ENCODE measurements around the gene THEMIS2. TPM values are rescaled to one million over a fixed set of nuclear protein-coding genes. Genes with fewer than 3 reads are reported as not detected.
A peak's percentile ranks its signal among the peaks of the same experiment; 100 is the strongest.

THEMIS2 gene
- total and polyA plus RNA-seq, 10 of the 15 experiments (the other 5 are each of a cell fraction or from before 2014, with no cell fraction given), result 9.1 to 114 (median 38.3) TPM

DNA sequence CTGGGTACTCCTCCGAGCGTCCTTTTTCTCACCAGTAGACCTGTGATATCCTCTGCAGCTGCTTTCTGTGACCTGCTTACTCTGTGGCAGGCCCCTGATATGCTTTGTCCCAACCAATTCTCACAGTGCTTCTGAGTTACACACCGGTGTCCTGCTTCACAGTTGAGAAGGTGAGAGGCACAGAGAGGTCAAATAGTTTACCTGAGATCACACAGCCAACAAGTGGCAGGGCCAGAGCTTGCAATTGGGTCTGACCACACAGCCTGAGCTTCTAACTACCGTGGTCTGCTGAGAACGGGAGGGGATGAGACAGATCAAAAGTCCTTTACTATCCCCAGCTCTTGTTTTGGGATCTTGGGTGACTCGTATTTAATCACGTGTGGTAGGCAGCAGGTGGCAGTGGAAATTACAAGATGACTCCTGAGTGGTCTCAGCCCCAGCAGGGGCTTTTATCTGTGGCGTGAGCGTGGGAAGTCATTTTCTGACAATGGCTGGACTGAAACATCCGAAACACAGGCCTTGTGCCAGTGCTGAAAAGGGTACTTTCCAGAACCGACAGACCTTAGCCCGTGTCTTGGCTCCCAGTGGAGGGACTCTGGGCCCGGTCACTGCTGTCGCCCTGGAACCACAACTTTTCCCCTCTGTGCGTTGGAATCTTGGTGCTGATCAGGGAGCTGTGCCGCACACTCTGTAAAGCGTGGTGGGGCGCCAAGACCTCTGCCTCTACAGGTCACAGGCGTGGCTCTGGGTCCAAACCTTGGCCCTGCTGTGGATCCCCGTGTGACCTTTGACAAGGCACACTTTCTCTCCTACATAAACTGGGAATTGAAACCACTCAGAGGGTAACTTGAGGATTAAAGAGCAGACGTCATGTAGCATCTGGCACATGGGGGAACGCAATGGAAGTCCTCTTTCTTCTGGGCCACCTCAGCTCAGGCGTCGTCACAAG, 11.9 kb downstream of the THEMIS2 start (continued):
- TF ChIP-seq, protein P1, sequence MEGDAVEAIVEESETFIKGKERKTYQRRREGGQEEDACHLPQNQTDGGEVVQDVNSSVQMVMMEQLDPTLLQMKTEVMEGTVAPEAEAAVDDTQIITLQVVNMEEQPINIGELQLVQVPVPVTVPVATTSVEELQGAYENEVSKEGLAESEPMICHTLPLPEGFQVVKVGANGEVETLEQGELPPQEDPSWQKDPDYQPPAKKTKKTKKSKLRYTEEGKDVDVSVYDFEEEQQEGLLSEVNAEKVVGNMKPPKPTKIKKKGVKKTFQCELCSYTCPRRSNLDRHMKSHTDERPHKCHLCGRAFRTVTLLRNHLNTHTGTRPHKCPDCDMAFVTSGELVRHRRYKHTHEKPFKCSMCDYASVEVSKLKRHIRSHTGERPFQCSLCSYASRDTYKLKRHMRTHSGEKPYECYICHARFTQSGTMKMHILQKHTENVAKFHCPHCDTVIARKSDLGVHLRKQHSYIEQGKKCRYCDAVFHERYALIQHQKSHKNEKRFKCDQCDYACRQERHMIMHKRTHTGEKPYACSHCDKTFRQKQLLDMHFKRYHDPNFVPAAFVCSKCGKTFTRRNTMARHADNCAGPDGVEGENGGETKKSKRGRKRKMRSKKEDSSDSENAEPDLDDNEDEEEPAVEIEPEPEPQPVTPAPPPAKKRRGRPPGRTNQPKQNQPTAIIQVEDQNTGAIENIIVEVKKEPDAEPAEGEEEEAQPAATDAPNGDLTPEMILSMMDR (IDR thresholded peaks at IDR 0.05 in 2 of 3, conservative IDR thresholded peaks at IDR 0.05 in 1 of 3; ENCODE audit: control insufficient read depth in 2 of 3, extremely low read depth in 1 of 3, insufficient read depth in 1 of 3, low read depth in 3 of 3, low read length in 3 of 3), result no peak; a peak in 1 of 6 replicates
- peak; percentile 28; the same call in 1 of the 2 replicates for TF ChIP-seq BCL11A (IDR thresholded peaks at IDR 0.05; ENCODE audit: low read depth, low read length)
- peak; percentile 94 for TF ChIP-seq DPF2 (IDR thresholded peaks at IDR 0.05)
- no peak for TF ChIP-seq GABPA (IDR thresholded peaks at IDR 0.05; ENCODE audit: low read depth)
- TF ChIP-seq, protein P2, sequence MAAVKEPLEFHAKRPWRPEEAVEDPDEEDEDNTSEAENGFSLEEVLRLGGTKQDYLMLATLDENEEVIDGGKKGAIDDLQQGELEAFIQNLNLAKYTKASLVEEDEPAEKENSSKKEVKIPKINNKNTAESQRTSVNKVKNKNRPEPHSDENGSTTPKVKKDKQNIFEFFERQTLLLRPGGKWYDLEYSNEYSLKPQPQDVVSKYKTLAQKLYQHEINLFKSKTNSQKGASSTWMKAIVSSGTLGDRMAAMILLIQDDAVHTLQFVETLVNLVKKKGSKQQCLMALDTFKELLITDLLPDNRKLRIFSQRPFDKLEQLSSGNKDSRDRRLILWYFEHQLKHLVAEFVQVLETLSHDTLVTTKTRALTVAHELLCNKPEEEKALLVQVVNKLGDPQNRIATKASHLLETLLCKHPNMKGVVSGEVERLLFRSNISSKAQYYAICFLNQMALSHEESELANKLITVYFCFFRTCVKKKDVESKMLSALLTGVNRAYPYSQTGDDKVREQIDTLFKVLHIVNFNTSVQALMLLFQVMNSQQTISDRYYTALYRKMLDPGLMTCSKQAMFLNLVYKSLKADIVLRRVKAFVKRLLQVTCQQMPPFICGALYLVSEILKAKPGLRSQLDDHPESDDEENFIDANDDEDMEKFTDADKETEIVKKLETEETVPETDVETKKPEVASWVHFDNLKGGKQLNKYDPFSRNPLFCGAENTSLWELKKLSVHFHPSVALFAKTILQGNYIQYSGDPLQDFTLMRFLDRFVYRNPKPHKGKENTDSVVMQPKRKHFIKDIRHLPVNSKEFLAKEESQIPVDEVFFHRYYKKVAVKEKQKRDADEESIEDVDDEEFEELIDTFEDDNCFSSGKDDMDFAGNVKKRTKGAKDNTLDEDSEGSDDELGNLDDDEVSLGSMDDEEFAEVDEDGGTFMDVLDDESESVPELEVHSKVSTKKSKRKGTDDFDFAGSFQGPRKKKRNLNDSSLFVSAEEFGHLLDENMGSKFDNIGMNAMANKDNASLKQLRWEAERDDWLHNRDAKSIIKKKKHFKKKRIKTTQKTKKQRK (IDR thresholded peaks at IDR 0.05; ENCODE audit: low read depth, low read length), result no peak
- TF ChIP-seq, protein P3, sequence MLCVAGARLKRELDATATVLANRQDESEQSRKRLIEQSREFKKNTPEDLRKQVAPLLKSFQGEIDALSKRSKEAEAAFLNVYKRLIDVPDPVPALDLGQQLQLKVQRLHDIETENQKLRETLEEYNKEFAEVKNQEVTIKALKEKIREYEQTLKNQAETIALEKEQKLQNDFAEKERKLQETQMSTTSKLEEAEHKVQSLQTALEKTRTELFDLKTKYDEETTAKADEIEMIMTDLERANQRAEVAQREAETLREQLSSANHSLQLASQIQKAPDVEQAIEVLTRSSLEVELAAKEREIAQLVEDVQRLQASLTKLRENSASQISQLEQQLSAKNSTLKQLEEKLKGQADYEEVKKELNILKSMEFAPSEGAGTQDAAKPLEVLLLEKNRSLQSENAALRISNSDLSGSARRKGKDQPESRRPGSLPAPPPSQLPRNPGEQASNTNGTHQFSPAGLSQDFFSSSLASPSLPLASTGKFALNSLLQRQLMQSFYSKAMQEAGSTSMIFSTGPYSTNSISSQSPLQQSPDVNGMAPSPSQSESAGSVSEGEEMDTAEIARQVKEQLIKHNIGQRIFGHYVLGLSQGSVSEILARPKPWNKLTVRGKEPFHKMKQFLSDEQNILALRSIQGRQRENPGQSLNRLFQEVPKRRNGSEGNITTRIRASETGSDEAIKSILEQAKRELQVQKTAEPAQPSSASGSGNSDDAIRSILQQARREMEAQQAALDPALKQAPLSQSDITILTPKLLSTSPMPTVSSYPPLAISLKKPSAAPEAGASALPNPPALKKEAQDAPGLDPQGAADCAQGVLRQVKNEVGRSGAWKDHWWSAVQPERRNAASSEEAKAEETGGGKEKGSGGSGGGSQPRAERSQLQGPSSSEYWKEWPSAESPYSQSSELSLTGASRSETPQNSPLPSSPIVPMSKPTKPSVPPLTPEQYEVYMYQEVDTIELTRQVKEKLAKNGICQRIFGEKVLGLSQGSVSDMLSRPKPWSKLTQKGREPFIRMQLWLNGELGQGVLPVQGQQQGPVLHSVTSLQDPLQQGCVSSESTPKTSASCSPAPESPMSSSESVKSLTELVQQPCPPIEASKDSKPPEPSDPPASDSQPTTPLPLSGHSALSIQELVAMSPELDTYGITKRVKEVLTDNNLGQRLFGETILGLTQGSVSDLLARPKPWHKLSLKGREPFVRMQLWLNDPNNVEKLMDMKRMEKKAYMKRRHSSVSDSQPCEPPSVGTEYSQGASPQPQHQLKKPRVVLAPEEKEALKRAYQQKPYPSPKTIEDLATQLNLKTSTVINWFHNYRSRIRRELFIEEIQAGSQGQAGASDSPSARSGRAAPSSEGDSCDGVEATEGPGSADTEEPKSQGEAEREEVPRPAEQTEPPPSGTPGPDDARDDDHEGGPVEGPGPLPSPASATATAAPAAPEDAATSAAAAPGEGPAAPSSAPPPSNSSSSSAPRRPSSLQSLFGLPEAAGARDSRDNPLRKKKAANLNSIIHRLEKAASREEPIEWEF (IDR thresholded peaks at IDR 0.05; ENCODE audit: insufficient replicate concordance, low read depth, low read length), result no peak
- TF ChIP-seq IRF4 (IDR thresholded peaks at IDR 0.05; ENCODE audit: low read depth, low read length), result 0 out of 2 replicates have a peak, but pooled peaks have one; percentile 7
- no peak for TF ChIP-seq SMAD5 (IDR thresholded peaks at IDR 0.05; ENCODE audit: low read depth)
- TF ChIP-seq EGR1 (IDR thresholded peaks at IDR 0.05; ENCODE audit: borderline replicate concordance in 1 of 2, low read depth in 2 of 2, low read length in 2 of 2), result peak in 1 of 2 experiments; percentile 8; a peak in 1 of 3 replicates
- TF ChIP-seq, protein P4, sequence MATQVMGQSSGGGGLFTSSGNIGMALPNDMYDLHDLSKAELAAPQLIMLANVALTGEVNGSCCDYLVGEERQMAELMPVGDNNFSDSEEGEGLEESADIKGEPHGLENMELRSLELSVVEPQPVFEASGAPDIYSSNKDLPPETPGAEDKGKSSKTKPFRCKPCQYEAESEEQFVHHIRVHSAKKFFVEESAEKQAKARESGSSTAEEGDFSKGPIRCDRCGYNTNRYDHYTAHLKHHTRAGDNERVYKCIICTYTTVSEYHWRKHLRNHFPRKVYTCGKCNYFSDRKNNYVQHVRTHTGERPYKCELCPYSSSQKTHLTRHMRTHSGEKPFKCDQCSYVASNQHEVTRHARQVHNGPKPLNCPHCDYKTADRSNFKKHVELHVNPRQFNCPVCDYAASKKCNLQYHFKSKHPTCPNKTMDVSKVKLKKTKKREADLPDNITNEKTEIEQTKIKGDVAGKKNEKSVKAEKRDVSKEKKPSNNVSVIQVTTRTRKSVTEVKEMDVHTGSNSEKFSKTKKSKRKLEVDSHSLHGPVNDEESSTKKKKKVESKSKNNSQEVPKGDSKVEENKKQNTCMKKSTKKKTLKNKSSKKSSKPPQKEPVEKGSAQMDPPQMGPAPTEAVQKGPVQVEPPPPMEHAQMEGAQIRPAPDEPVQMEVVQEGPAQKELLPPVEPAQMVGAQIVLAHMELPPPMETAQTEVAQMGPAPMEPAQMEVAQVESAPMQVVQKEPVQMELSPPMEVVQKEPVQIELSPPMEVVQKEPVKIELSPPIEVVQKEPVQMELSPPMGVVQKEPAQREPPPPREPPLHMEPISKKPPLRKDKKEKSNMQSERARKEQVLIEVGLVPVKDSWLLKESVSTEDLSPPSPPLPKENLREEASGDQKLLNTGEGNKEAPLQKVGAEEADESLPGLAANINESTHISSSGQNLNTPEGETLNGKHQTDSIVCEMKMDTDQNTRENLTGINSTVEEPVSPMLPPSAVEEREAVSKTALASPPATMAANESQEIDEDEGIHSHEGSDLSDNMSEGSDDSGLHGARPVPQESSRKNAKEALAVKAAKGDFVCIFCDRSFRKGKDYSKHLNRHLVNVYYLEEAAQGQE (IDR thresholded peaks at IDR 0.05; ENCODE audit: low read depth, low read length), result 0 out of 2 replicates have a peak, but pooled peaks have one; percentile 13
- no peak; the same call in 1 of the 2 replicates for TF ChIP-seq MTA3 (IDR thresholded peaks at IDR 0.05; ENCODE audit: borderline replicate concordance, low read length)
- peak; percentile 26; the same call in 1 of the 2 replicates for TF ChIP-seq TCF3 (IDR thresholded peaks at IDR 0.05; ENCODE audit: borderline replicate concordance, insufficient read depth, low read depth, low read length)
- TF ChIP-seq EZH2 (IDR thresholded peaks at IDR 0.05; ENCODE audit: borderline replicate concordance, control insufficient read depth, low read depth, low read length), result no peak

Measured in GM12878 (cell line).